Measurements from ENCODE around the gene APBB3. TPM values are rescaled to one million over a fixed set of nuclear protein-coding genes. Genes with fewer than 3 reads are reported as not detected.
"Not testable (repeated sequence)": the region's sequence is repeated elsewhere in the genome, so short reads cannot be mapped to it uniquely, and the experiment has no call there.

Gene APBB3
- total RNA-seq, 4 donors from 2014 or later, result 6.8 to 12.5 (median 11.8) TPM

DNA sequence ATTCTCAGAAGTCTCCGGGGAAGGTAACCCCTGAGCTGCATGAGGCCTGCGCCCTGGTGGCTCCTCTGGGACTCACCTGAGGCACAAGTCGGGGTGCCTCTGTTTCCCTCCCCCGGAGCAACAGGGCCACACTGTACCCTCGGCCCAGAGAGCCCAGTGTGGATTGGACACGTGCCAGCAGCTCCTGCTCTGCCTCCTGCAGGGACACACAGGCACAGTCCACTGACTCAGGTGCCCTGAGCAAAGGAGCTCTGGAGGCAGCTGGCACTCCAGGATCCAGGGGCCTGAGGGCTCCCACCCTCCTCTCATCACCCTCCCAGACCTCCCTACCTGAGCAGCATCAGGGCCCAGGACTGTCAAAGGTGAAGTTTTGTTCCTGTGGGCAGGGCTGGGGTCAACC is 29.8 kb upstream of the APBB3 start:
- Histone ChIP-seq H3K36me3 (no peaks in the 10 kb centered on the region), H3K27ac (replicated peaks in 1 of 4) (no peak overlapping the region), H3K4me3 (no peak overlapping the region), H3K4me1 (peaks cover 0 to 13% (median 4%) of the 10 kb centered on the region in 4 donors), H3K9me3 (no peaks in the 10 kb centered on the region), H3K27me3 (peaks cover 0 to 5% (median 0%) of the 10 kb centered on the region in 4 donors)
- WGBS, result 67% methylated on average over 3 of the region's 6 CpGs
- intact Hi-C loops (cut with DNase I), result no loop called here
- no peak for DNase-seq (ENCODE audit: extremely low spot score)
- TF ChIP-seq POLR2AphosphoS5 (IDR thresholded peaks at IDR 0.05) (no peak), POLR2A (IDR thresholded peaks at IDR 0.05; ENCODE audit: low read depth) (no peak), EP300 (IDR thresholded peaks at IDR 0.05) (no peak)
- TF ChIP-seq, protein P1, sequence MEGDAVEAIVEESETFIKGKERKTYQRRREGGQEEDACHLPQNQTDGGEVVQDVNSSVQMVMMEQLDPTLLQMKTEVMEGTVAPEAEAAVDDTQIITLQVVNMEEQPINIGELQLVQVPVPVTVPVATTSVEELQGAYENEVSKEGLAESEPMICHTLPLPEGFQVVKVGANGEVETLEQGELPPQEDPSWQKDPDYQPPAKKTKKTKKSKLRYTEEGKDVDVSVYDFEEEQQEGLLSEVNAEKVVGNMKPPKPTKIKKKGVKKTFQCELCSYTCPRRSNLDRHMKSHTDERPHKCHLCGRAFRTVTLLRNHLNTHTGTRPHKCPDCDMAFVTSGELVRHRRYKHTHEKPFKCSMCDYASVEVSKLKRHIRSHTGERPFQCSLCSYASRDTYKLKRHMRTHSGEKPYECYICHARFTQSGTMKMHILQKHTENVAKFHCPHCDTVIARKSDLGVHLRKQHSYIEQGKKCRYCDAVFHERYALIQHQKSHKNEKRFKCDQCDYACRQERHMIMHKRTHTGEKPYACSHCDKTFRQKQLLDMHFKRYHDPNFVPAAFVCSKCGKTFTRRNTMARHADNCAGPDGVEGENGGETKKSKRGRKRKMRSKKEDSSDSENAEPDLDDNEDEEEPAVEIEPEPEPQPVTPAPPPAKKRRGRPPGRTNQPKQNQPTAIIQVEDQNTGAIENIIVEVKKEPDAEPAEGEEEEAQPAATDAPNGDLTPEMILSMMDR (IDR thresholded peaks at IDR 0.05), result no peak

DNA sequence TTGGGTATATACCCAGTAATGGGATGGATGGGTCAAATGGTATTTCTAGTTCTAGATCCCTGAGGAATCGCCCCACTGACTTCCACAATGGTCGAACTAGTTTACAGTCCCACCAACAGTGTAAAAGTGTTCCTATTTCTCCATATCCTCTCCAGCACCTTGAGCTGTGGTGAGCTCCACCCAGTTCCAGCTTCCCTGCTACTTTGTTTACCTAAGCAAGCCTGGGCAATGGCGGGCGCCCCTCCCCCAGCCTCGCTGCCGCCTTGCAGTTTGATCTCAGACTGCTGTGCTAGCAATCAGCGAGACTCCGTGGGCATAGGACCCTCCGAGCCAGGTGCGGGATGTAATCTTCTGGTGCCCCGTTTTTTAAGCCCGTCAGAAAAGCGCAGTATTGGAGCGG is 28.7 kb upstream of the APBB3 start:
- 70% methylated on average over 11 of the region's 14 CpGs for WGBS
- H3K27me3 ChIP-seq; intact Hi-C loops (cut with DNase I): not testable (repeated sequence)

DNA sequence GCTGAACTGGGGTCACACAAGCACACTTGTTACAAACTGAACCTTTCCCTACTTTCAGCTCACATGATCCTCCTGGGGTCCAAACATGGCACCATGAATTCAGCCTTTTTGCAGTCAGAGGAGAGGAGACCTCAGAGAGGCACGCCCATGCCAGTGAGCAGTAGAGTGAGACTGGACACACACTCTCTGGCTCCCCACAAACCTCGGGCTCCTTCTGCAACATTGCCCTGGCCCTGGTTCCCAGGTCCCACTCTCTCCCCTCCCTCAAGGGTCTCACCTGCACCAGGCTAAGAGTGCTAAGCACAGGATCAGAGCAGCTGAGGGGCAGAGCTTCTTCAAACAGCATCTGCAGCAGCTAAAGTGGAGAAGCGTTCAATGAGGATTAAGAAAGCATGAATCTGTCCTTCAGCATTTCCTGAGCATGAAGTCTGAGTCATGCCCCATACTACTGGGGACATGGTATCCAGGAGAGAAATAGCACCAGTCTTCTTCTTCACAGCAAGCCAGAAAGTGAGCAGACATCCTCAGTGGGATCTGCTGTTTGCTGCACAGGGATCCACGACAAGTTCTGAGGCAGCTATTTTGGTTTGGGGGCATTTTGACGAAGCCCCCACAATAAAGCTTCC is 27.5 kb upstream of the APBB3 start:
- H3K4me3 ChIP-seq, result no peak overlapping the region
- DNase-seq (ENCODE audit: extremely low spot score), result no peak
- H3K27me3 ChIP-seq, result peaks cover 0 to 5% (median 0%) of the 10 kb centered on the region in 4 donors
- TF ChIP-seq, protein P1 (IDR thresholded peaks at IDR 0.05), result no peak
- no peak for TF ChIP-seq EP300 (IDR thresholded peaks at IDR 0.05)
- TF ChIP-seq POLR2A (IDR thresholded peaks at IDR 0.05; ENCODE audit: low read depth), result no peak
- no peak for TF ChIP-seq POLR2AphosphoS5 (IDR thresholded peaks at IDR 0.05)
- intact Hi-C loops (cut with DNase I), result no loop called here
- 81% methylated on average over 5 of the region's 5 CpGs for WGBS
- H3K27ac ChIP-seq (replicated peaks in 1 of 4), result peak overlapping the region in 1 of 4 donors; percentile 22
- no peaks in the 10 kb centered on the region for H3K36me3 ChIP-seq
- H3K9me3 ChIP-seq, result no peaks in the 10 kb centered on the region
- peaks cover 0 to 16% (median 7%) of the 10 kb centered on the region in 4 donors for H3K4me1 ChIP-seq

More for the DNA sequence above, 28.7 kb upstream of the APBB3 start:
- not testable (repeated sequence) for H3K36me3 ChIP-seq; DNase-seq (ENCODE audit: extremely low spot score); H3K9me3 ChIP-seq; H3K27ac ChIP-seq (replicated peaks in 1 of 4)
- Histone ChIP-seq H3K4me1 (peaks cover 0 to 16% (median 7%) of the 10 kb centered on the region in 4 donors), H3K4me3 (peak overlapping the region in 1 of 4 donors; percentile 6)

DNA sequence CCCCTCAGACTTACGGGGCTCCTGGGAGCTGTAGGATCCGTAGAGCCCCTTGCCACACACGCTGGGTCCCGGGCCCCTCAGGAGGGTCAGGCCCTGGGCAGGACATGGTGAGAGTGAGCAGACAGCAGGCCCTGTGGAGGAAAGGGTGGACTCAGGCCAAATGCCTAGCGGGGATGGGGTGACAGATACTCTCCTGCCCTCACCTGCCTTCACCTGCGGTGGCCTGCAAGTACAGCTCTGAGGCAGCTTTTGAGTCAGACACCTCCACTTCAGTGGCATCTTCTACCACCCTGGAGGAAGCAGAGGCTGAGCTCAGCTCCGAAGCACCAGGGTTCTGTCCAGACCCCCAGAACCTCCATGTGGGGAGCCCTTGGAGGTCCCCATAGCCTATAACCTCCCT is 26.5 kb upstream of the APBB3 start:
- H3K36me3 ChIP-seq, result no peaks in the 10 kb centered on the region
- TF ChIP-seq POLR2AphosphoS5 (IDR thresholded peaks at IDR 0.05), result no peak
- no peak for TF ChIP-seq EP300 (IDR thresholded peaks at IDR 0.05)
- TF ChIP-seq, protein P1 (IDR thresholded peaks at IDR 0.05), result no peak
- no peak for TF ChIP-seq POLR2A (IDR thresholded peaks at IDR 0.05; ENCODE audit: low read depth)
- peaks cover 0 to 11% (median 5%) of the 10 kb centered on the region in 4 donors for H3K4me1 ChIP-seq
- H3K27me3 ChIP-seq, result peaks cover 0 to 5% (median 0%) of the 10 kb centered on the region in 4 donors
- H3K9me3 ChIP-seq, result no peaks in the 10 kb centered on the region
- 87% methylated on average over 3 of the region's 7 CpGs for WGBS
- intact Hi-C loops (cut with DNase I), result no loop called here
- H3K27ac ChIP-seq (replicated peaks in 1 of 4), result no peak overlapping the region
- DNase-seq (ENCODE audit: extremely low spot score), result no peak
- no peak overlapping the region for H3K4me3 ChIP-seq

DNA sequence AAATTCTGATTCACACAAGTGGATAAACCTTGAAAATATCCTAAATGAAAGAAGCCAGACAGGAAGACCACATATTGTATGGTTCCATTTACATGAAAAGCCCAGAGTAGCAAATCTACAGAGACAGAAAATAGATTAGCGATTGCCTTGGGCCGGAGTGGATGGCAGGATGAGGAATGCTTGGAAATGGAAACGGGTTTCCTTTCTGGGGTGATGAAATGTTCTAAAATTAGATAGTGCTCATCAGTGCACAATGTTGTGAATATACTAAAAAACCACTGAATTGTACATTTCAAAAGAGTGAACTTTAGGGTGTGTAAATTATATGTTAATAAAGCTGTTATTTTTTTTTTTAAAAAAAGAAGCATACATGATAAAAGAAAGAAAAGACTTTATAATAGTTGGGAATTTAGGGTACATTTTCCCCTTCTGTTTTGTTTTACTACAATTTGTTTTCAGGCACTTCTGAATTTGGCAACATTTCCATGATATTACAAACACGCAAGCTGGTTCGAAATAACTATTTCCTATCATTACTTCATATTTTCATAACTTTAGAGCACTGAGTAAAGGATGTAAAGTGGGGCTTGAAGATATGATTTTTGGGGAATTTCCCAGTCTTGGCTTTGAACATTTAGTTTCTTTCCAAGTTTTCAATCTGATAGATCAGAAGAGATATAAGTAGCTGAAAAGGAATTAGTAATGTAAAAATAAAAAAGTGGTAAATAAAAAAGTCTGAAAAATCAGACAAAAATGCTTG is 24.1 kb upstream of the APBB3 start:
- H3K9me3 ChIP-seq, result no peaks in the 10 kb centered on the region
- no peaks in the 10 kb centered on the region for H3K27me3 ChIP-seq
- TF ChIP-seq POLR2AphosphoS5 (IDR thresholded peaks at IDR 0.05), result no peak
- no peak for TF ChIP-seq POLR2A (IDR thresholded peaks at IDR 0.05; ENCODE audit: low read depth)
- no peak for TF ChIP-seq EP300 (IDR thresholded peaks at IDR 0.05)
- TF ChIP-seq, protein P1 (IDR thresholded peaks at IDR 0.05), result no peak
- H3K4me1 ChIP-seq, result peaks cover 0 to 5% (median 5%) of the 10 kb centered on the region in 4 donors
- 54% methylated on average over 5 of the region's 5 CpGs for WGBS
- intact Hi-C loops (cut with DNase I), result no loop called here
- peak overlapping the region in 3 of 4 donors; percentile 10 to 48 (median 30) for H3K27ac ChIP-seq (replicated peaks in 1 of 4)
- no peak for DNase-seq (ENCODE audit: extremely low spot score)
- H3K4me3 ChIP-seq, result no peak overlapping the region
- no peaks in the 10 kb centered on the region for H3K36me3 ChIP-seq
